B cell (primary cell): ENCODE results near the gene TPST1.
"Not testable (repeated sequence)": the region's sequence is repeated elsewhere in the genome, so short reads cannot be mapped to it uniquely, and the experiment has no call there.

ENCODE experiments used
- CTCF ChIP-seq: fragments of 200-600 bp; IDR thresholded peaks from one replicate; pipeline ENCODE4 v1.8.0; 2022; ENCODE audit warnings: antibody characterized with exemption, mild to moderate bottlenecking
- EZH2 ChIP-seq: IDR thresholded peaks from 2 replicates; pipeline ENCODE4 v1.6.1; 2012; ENCODE audit warnings: borderline replicate concordance, low read depth, mild to moderate bottlenecking, moderate library complexity, low read length; ENCODE audit not compliant: insufficient read depth, poor library complexity, severe bottlenecking

GRCh38 chr7:66231326-66232216 is 26.4 kb downstream of the TPST1 start:
- not testable (repeated sequence) for TF ChIP-seq CTCF, EZH2
